Adrenal gland (tissue), 12 donors: ENCODE results near the gene ZDHHC7. TPM values are rescaled to one million over a fixed set of nuclear protein-coding genes. Genes with fewer than 3 reads are reported as not detected.

Experiments
- DNase-seq, 7 donors: peaks; one replicate each; pipeline ENCODE4 v3.0.0-alpha.2; 2019 to 2020
- H3K27ac ChIP-seq, 5 donors: fragments of 200-600 bp; sonication (generic) in 4 of 5; 1 replicate in 3 of 5; 2 replicates in 2 of 5; pipeline versions ENCODE4 v1.5.1 to v1.8.0; 2016 to 2020; ENCODE audit warnings: mild to moderate bottlenecking in 1 of 5
- H3K27me3 ChIP-seq: fragments of 200-600 bp; 2 replicates; pipeline ENCODE4 v1.8.0; 2021
- H3K36me3 ChIP-seq, 2 donors: fragments of 200-600 bp; replicated peaks in 1 of 2; 1 replicate in 1 of 2; 2 replicates in 1 of 2; pipeline versions ENCODE4 v1.5.1 to v1.8.0; 2018 to 2022
- H3K4me1 ChIP-seq, 2 donors: fragments of 200-600 bp; replicated peaks in 1 of 2; 1 replicate in 1 of 2; 2 replicates in 1 of 2; pipeline versions ENCODE4 v1.5.1 to v1.8.0; 2018 to 2021
- H3K4me3 ChIP-seq, 4 donors: fragments of 200-600 bp; sonication (generic) in 3 of 4; one replicate each; pipeline ENCODE4 v1.5.1; 2016 to 2018
- H3K9me3 ChIP-seq, 3 donors: fragments of 200-600 bp; sonication (generic) in 1 of 3; replicated peaks in 1 of 3; 1 replicate in 2 of 3; 2 replicates in 1 of 3; pipeline versions ENCODE4 v1.5.1 to v1.8.0; 2016 to 2021
- POLR2A ChIP-seq, 2 donors: fragments of 450-650 bp; IDR thresholded peaks; one replicate each; pipeline ENCODE4 v1.6.1; 2017; ENCODE audit warnings: antibody characterized with exemption in 2 of 2, mild to moderate bottlenecking in 2 of 2, moderate library complexity in 1 of 2
- WGBS, 4 donors: extraction: QIAGEN DNeasy Blood & Tissue Kit in 2 of 4; methylation state at CpG; one replicate each; pipeline versions ENCODE4 v1.1.5 to v1.1.7; 2013 to 2017; 5-methylcytosine and 5-hydroxymethylcytosine counted together
- intact Hi-C, 2 donors: fragments of 100-400 bp; cut with DNase I; formaldehyde crosslinking; loops; one replicate each; pipeline versions ENCODE4 v1.14.1 to v1.15.0; 2022 to 2023
- polyA plus RNA-seq, 3 donors: library from polyadenylated mRNA; stranded (reverse); fragments of 200-250 nt in 2 of 3; fragments of 350-450 nt in 1 of 3; fragmentation: Illumina TruSeq in 1 of 3; extraction: RNeasy Lipid Tissue Mini Kit (QIAGEN cat#74804) in 1 of 3; gene quantifications; one replicate each; pipeline ENCODE4 v1.2.3, GENCODE V29; 2013 to 2014
- total RNA-seq, 9 donors: library from RNA; depleted of rRNA in 4 of 9; stranded (reverse); fragments of >200 nt in 4 of 9; fragments of 120-200 nt in 1 of 9; fragmentation: NEBNext Ultra II Directional in 1 of 9; extraction: Animal tissue kit (Norgen Biotek cat#: 25700) in 1 of 9; gene quantifications; one replicate each; pipeline versions ENCODE4 v1.1.0 to v1.2.4, GENCODE V29; 2013 to 2023
- TF ChIP-seq, protein P1 (sequence below), 6 experiments: fragments of 450-650 bp in 4 of 6; fragments of 200-600 bp in 2 of 6; sonication (generic) in 1 of 6; IDR thresholded peaks; 1 replicate in 5 of 6; 2 replicates in 1 of 6; pipeline versions ENCODE4 v1.5.1 to v1.8.0; 2016 to 2021; ENCODE audit warnings: antibody characterized with exemption in 6 of 6, mild to moderate bottlenecking in 2 of 6, moderate library complexity in 1 of 6
- donor health status: healthy with polysubstance abuse.
- donor health status: Bipolar disorder and iron deficiency.
- donor health status: DM: yes; HTN: yes; CAD: no.
- donor health status: DM: no; HTN: no; CAD: no.
- donor health status: DM: no; HTN: no; CAD: no.
- donor health status: DM: yes; HTN: yes; CAD: no.

Gene ZDHHC7
- total and polyA plus RNA-seq, 12 donors: 22.5 to 74.6 (median 41.0) TPM

DNA sequence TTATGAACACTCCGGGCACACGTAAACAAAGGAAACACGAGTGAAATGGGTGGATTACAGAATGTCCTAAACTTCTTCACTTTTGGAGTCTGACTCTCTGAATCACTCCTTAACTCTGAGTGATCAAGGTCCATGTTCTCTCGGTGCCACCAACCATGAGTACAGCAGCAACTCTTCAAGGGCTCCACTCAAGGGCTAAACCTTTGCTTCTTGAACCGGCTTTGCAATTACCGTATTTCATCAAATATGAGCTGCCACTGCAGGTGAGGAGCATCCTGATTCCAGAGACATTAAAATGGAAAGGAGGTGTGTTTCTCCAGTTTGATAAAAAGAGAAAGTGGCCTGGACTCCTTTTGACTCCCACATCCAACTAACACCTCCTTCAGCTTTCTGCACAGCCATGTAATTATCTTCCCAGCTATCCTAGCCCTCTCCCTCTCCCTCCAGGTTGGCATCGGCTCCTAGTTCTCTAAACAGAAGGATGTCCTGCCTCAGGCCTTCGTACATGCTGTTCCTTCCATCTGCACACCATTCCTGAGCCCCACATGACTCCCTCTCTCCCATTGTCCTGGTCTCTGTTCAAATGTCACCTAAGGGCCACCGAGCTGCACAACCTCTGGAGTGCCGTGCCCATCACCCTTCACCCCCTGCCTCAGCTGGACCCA lies 61.4 kb downstream of the ZDHHC7 start:
- Histone ChIP-seq H3K36me3 (no peaks in the 10 kb centered on the region), H3K27ac (no peak overlapping the region), H3K4me3 (no peak overlapping the region), H3K9me3 (no peaks in the 10 kb centered on the region), H3K27me3 (no peaks in the 10 kb centered on the region), H3K4me1 (peaks cover 13 to 25% of the 10 kb centered on the region in 2 donors)
- TF ChIP-seq, protein P1, sequence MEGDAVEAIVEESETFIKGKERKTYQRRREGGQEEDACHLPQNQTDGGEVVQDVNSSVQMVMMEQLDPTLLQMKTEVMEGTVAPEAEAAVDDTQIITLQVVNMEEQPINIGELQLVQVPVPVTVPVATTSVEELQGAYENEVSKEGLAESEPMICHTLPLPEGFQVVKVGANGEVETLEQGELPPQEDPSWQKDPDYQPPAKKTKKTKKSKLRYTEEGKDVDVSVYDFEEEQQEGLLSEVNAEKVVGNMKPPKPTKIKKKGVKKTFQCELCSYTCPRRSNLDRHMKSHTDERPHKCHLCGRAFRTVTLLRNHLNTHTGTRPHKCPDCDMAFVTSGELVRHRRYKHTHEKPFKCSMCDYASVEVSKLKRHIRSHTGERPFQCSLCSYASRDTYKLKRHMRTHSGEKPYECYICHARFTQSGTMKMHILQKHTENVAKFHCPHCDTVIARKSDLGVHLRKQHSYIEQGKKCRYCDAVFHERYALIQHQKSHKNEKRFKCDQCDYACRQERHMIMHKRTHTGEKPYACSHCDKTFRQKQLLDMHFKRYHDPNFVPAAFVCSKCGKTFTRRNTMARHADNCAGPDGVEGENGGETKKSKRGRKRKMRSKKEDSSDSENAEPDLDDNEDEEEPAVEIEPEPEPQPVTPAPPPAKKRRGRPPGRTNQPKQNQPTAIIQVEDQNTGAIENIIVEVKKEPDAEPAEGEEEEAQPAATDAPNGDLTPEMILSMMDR (IDR thresholded peaks at IDR 0.05): no peak
- no peak for TF ChIP-seq POLR2A (IDR thresholded peaks at IDR 0.05)
- 63 to 68% (median 66%) methylated on average over 10 of the region's 10 CpGs for WGBS, 4 donors
- DNase-seq: peak in 1 of 7 donors; percentile 52
- intact Hi-C loops: loop anchor here in 1 of 2 donors (5.0 to 10.0 kb wide), 3 partner anchors 33 to 195 kb away; no protein-coding TSS in a partner anchor

DNA sequence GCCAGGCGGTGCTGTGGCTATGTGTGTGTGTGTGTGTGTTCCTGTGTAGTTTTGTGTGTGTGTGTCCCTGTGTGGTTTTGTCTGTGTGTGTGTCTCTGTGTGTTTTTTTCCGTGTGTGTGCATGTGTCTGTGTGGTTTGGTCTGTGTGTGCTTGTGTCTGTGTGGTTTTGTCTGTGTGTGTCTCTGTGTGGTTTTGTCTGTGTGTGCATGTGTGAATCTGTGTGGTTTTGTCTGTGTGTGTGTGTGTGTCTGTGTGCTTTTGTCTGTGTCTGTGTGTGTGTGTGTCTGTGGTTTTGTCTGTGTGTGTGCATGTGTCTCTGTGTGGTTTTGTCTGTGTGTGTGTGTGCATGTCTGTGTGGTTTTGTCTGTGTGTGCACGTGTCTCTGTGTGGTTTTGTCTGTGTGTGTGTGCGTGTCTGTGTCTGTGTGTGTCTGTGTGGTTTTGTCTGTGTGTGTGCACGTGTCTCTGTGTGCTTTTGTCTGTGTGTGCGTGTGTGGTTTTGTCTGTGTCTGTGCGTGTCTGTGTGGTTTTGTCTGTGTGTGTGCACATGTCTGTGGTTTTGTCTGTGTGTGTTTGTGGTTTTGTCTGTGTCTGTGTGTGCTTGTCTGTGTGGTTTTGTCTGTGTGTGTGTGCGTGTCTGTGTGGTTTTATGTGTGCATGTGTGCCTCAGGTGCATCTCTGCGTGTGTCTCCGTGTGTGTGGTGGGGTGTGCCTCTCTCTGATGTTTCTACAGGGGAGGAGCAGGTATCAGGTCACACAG lies 62.3 kb downstream of the ZDHHC7 start:
- peaks cover 13 to 25% of the 10 kb centered on the region in 2 donors for H3K4me1 ChIP-seq

GRCh38 chr16:84947996-84948850 lies 63.1 kb downstream of the ZDHHC7 start:
- H3K4me3 ChIP-seq: no peak overlapping the region
- TF ChIP-seq, protein P1 (IDR thresholded peaks at IDR 0.05): no peak
- TF ChIP-seq POLR2A (IDR thresholded peaks at IDR 0.05): no peak
- peaks cover 11 to 19% of the 10 kb centered on the region in 2 donors for H3K4me1 ChIP-seq
- peak in 1 of 7 donors; percentile 19 for DNase-seq
- intact Hi-C loops: no loop called here
- no peaks in the 10 kb centered on the region for H3K36me3 ChIP-seq
- no peak overlapping the region for H3K27ac ChIP-seq
- no peaks in the 10 kb centered on the region for H3K9me3 ChIP-seq
- no peaks in the 10 kb centered on the region for H3K27me3 ChIP-seq
- WGBS, 4 donors: 82 to 87% (median 84%) methylated on average over 26 to 27 of the region's 27 CpGs

More for the DNA sequence above, 62.3 kb downstream of the ZDHHC7 start:
- 71 to 77% (median 72%) methylated on average over 9 to 10 of the region's 10 CpGs for WGBS, 4 donors
- DNase-seq: no peak
- TF ChIP-seq POLR2A (IDR thresholded peaks at IDR 0.05): no peak
- TF ChIP-seq, protein P1 (IDR thresholded peaks at IDR 0.05): no peak
- Histone ChIP-seq H3K27ac (no peak overlapping the region), H3K27me3 (no peaks in the 10 kb centered on the region), H3K4me3 (no peak overlapping the region), H3K36me3 (no peaks in the 10 kb centered on the region), H3K9me3 (no peaks in the 10 kb centered on the region)
- intact Hi-C loops: no loop called here

GRCh38 chr16:84947022-84947421 lies 64.3 kb downstream of the ZDHHC7 start:
- intact Hi-C loops: no loop called here
- Histone ChIP-seq H3K4me3 (no peak overlapping the region), H3K9me3 (no peaks in the 10 kb centered on the region), H3K36me3 (no peaks in the 10 kb centered on the region), H3K27me3 (no peaks in the 10 kb centered on the region), H3K4me1 (peaks cover under 1 to 7% of the 10 kb centered on the region in 2 donors), H3K27ac (peak overlapping the region in 2 of 5 donors; percentile 15 to 38)
- 36 to 48% (median 40%) methylated on average over 9 of the region's 9 CpGs for WGBS, 4 donors
- DNase-seq: peak; percentile 56 to 86 (median 71)
- TF ChIP-seq, protein P1 (IDR thresholded peaks at IDR 0.05): no peak
- no peak for TF ChIP-seq POLR2A (IDR thresholded peaks at IDR 0.05)
